ENCODE results near the gene PPP6R2.

PPP6R2 gene

DNA sequence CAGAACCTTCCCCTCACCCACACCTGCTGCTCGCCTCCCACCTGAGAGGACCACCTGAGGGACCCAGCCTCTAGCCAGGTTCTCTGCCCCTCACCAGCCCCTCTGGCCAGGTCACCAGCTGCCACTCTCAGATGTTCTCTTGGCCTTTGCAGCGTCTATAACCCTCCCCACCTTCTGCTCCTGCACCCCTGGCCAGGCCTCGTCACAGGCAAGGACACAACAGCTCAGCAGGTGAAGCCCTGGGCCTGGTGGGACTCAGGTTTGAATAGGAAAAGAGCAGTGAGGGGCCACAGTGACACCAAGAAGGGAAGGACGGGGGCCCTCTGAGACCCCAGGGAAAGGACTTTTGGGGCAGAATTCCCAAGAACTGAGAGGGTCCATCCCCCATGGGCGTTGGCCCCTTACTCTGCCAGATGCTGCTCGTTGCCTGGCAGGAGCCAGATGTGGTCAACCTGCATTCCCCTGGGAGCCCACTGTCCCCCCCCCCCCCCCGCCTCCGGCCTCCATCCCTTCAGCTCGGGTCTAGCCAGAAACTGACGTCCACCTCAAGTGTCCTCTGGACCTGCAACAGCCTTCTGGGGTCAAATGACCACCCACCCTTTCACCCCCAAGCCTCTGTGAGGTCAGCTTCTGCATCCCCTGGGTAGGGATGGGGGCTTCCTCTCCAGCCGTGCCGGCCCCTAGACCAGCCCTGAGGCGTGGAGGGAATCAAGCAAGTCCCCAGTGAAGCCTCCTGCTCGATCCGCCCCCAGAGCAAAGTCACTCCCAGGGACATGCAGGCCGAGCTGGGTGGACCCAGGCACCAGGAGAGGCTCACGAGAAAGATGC is 103.0 kb downstream of the PPP6R2 start:
- ATAC-seq (no peak), DNase-seq (no peak)

DNA sequence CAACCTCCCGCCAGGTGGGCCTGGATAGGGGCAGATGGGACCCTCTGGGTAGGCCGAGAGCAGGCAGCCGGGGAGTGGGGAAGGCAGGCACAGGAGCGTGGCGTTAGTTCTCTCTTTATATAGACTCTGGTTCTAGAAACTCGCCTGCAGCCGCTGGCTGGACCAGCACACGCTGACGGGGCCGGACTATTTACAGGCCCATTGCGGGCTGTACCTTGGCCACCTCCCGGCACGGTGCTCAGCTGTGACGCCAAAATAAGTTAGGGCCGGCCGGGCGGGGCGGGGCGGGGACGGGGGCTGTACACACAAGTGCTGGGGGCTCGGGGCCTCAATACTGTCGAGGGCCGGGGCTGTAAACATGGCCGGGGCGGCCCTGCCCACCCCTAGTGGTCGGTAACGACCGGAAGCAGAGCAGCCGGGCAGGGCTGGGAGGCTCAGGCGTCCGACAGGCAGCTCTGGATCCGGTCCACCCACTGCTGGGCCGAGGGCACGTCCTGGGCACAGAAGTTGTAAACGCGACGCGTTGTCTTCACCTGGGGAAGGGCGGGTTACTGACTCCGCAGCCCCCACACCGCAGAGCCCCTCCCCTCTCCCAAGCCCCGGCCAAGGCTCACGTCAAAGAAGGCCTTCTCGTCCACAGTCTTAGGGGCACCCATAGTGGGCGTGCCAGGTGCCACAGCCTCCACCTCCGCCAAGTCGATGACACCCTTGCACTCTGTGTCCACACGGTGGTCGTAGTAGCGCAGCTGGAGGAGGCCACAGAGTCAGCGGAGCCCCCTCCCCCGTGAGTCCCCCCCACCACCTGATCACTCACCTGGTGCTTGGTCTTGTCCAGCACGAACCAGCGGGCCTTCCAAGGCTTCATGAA is 103.8 kb downstream of the PPP6R2 start:
- DNase-seq (no peak), ATAC-seq (no peak)

DNA sequence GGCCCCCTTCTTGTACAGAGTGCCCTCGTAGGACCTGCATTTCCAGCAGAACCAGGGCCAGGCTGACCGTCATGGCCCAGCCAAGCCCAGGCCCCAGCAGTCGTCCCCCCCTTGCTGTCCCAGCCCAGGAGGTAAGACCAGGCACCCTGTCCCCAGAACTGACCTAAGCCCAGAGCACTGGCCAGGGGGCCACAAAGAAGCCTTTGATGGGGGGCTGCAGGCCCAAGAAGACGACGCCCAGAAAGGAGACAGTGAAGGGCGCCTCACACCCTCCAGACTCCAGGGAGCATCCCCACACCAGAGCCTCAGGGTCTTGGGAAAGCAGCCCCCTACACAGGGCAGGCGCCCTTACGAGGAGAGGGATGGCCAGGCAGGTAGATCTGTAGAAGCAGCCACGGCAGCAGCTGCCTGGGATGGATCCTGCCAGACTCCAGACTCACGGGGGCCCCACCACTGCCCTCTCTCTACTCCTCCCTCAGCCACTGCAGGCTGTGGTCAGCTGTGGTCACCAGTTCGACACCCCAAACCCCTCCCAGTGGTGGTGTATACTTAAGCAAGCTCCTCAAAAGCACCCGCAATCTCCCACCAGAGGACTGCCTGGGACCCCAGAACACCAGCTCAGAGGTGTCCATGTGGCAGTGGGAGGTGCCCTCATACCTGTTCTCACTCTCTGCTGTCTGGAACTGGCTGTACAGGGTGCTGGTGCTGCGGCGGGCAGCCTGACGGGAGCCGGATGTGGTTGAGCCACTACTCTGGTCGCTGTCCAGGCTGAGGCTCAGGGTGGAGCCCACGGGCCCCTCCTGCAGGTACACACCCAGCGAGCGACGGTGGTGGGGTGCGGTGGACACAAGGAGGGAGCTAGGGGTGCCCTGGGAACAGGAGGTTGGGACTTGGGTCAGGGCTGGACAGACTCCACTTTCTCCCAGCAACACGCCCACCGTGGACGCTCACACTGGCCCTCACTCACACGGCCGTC is 104.7 kb downstream of the PPP6R2 start:
- DNase-seq, result no peak
- no peak for ATAC-seq

DNA sequence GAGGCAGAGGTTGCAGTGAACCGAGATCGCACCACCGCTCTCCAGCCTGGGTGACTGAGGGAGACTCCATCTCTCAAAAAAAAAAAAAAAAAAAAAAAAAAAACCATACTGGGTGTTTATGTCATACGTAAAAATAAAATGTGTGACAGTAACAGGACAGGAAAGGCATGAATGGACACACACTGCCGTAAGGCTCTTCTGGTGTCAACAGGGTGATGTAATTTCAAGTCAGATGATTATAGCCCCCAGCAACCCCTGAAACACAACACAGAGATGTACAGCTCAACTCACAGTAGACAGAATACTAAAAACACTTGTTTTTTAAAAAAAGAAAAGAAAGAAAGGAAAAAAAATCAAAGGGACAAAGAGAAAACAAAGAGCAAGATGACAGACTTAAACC is 109.5 kb downstream of the PPP6R2 start:
- ATAC-seq (no peak), DNase-seq (no peak)

DNA sequence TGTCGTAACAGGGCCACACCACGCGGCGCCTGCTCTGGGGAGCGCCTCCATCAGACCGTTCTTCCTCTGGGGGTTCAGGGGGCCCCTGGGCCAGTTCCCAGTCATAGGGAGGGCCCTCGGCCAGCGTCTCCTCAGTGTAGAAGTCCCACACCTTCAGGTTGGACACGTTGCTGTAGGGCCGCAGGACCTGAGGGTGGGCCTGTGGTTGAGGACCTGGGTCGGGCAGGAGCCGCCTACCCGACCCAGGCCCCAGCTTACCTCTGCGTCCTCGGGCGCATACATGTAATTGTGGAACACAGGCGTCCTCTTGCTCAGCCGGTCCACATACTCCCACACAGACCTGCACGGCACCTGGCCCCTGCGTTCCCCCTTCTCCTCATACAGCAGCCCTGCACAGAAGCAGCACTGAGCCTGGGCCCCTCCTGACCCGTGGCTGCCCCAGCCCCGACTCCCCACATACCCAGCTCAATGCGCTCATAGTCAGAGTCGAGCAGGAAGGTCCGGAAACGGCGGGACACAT is 111.5 kb downstream of the PPP6R2 start:
- no peak for ATAC-seq
- no peak for DNase-seq

DNA sequence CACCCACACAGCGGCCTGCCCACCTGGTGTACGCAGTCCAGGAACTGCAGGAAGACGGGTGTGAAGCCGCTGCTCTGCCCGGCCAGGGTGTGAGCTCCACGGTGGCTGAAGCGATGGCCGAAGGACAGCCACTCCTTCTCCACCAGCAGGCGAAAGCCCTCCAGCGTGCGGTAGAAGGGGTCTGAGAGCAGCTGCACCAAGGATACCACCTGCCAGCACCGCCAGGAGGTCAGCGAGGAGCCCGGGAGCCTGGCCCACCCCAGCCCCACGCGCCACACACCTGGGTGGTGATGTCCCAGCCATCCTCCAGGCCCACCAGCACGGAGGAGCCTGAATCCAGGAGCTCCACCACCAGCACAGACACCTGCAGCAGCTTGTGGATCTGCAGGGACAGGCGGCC is 112.1 kb downstream of the PPP6R2 start:
- DNase-seq (no peak), ATAC-seq (no peak)

DNA sequence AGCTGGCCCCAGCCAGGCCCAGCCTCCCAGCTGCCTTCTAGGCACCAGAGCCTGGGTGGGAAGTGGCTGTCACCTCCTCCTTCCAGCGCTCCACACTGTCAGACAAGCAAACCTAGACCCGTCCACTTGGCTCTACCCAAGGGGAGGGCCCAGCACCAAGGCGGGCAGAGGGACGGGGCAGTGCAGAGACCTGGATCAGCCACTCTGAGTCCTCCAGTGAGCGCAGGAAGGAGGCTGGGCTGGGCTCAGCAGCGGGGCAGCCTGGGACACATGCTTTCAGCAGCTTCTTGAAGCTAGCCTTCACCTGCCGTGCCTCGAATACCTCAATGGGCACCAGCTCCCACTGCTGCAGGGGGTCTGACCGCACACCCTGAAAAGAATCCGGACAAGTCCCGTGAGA is 112.9 kb downstream of the PPP6R2 start:
- ATAC-seq, result no peak
- DNase-seq, result no peak

DNA sequence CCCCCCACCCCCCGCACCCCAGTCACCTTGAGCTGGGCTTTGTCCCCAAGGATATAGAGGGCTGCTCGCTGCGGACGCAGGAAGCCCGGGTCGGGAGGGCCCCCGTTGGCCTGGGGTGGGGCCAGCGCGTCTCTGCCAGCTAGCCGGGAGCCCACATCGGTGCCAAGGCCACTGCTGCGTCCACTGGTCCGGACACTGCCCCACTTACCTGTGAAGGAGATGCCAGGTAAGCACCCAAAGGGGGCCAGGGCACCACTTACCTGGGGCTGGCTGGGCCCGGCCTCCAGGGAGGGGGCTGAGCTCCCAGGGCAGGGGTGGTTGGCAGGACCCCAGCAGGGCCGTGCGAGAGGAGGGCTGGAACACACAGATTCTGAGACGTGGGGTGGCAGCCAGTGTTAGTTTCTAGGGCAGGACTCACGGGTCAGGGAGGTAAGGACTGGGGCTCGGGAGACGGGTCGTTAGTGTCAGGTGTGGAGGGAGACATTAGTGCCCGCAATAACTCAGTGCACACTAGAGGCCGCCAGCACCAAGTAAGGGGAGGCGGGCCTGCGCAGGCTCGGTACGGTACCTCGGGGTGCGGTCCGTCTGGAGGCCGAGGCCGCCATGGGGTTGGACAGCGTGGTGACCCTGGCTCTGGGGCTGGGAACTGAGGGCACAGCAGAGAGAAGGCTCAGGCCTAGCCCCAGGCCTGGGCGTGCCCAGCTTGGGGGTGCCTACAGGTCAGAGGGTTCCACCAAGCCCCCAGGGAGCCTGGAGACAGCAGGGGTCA is 113.5 kb downstream of the PPP6R2 start:
- ATAC-seq, result no peak
- DNase-seq, result no peak

DNA sequence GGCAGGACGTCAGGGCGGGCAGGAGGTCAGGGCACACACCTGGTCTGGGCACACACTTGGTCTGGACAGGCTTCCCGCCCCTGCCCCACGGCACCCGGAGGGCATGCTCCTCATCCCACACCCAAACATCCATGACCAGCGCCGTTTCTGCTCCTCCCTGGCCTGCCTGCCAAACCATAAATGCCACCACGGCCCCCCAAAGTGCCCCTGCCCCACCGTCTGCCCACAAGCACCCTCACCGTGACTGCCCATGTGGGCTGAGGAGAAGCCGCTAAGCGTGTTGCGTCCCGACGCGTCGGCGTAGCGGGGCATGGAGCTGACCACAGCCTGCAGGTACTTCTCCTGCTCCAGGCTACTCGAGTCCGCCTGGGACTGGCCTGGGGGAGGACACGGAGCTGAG is 115.9 kb downstream of the PPP6R2 start:
- no peak for DNase-seq
- no peak for ATAC-seq

DNA sequence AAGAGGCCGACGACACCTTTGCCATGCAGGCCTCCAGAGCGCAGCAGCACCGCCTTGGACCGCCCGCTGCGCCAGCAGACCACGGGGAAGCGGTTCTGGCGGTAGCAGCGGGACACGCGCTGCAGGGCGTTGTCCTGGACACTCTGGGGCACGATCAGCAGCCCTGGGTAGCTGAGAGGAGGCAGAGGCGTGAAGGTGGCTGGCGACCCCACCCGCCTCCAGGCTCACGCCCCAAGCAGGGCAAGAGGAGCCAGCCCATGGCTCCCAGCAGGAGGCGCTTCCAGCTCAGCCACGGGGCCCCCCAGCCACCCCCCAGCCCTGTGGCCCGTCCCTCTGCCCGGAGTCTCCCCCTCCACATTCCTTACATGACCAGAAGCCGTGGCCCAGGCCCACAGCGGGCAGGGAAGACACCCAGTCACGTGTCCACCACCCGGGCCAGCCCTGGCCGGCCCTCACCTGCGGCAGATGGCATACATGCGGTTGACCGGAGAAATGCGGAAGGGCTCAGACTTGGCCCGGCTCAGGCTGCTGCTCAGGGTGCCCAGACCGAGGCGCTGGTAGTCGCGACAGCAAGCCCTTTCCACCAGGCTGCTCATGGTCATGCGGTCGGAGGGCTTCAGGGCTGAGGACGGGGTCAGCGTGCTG is 116.5 kb downstream of the PPP6R2 start:
- no peak for ATAC-seq

DNA sequence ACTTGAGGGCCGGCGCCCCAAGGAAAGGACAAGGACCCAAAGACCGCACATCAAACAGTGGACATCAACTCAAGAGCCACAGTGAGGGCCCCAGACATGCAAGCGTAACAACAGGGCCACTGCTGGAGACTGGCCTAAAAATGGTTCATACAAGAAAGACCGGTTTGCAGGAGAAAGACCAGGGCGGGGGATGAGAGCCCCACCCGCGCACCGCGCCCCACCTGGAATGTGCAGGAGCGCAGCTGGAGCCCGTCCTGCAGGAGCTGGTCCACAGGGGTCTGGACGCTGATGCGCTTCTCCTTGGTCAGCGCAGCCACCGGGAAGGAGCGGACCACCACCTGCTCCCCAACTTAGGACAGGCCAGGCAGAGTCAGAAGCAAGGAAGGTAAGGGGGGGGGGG is 117.8 kb downstream of the PPP6R2 start:
- DNase-seq (no peak), ATAC-seq (no peak)

More for the DNA sequence above, 116.5 kb downstream of the PPP6R2 start:
- DNase-seq, result no peak

DNA sequence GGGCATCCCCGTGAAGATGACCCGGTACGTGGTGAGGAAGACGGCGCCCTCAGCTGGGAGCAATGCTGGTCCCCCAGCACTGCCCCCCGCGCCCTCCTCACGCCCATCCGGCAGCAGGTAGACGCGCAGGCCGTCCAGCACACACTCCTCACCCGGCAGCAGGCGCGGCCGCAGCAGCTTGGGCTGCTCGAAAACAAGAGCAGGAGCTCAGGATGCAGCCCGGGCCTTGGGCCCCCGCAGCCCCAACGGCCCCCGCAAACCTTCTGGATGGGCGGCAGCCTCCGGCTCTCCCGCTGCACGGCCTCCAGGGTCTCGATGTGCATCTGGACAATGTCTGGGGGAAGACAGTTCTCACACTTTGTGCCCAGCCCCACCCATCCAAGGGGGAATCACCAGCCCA is 118.4 kb downstream of the PPP6R2 start:
- ATAC-seq, result no peak

DNA sequence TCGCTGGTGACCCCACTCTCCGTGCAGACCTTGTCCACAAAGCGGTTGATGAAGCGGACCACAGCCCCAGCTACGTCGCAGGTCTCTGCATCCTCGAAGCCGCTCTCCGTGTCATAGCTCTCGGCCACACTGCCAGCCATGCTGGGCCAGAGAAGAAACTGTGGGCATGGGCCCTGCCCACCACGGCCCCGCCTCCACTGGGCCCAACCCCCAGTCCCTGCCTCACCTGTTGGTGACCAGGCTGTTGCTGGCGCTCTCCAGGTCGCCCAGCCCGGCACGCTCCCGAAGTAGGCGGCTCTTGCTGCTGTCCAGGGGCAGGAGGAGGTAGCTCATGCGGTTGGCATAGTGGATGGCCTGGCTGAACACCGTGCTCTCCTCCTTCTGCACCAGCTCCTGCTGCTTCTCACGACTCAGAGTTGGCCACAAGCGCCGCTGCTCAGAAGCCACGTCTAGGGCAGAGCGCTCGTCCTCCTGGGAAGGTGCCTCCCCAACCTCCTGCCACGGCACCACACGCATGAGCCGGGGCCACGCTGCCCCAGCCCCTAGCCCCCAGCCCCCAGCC is 118.9 kb downstream of the PPP6R2 start:
- DNase-seq, result no peak
- no peak for ATAC-seq

More for the DNA sequence above, 118.4 kb downstream of the PPP6R2 start:
- no peak for DNase-seq

DNA sequence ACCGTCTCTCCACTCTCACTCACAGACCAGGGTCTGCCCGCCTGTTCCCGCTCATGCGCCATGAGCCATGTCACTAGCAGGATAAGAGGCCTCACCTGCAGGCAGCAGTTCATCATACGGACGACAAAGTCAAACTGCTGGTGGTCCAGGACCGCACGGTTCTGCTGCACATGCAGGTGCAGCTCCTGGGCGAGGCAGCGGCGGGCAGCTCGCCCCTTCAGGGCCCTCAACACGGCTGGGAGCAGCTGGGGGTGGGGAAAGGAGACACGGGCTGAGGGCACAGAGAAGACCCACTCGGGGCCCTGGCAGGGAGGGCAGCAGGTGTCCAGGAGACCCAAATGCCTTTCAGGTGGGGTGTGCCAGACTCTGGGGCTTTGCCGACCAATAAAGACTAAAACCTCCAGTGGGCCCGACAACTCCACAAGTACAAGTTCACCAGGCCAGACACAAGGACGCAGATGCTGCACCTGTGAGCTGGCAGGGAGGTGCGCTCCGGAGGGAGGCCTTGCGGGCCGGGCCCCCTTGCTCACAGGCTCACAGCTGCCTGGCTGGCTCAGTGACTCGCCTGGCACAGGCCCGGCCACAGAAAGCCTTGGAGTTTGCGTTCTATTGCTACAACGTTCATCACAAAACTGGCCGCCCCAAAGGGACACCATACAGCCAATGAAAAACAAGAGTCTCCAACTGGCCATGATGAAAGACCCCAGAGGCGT is 120.2 kb downstream of the PPP6R2 start:
- DNase-seq, result no peak
- no peak for ATAC-seq

DNA sequence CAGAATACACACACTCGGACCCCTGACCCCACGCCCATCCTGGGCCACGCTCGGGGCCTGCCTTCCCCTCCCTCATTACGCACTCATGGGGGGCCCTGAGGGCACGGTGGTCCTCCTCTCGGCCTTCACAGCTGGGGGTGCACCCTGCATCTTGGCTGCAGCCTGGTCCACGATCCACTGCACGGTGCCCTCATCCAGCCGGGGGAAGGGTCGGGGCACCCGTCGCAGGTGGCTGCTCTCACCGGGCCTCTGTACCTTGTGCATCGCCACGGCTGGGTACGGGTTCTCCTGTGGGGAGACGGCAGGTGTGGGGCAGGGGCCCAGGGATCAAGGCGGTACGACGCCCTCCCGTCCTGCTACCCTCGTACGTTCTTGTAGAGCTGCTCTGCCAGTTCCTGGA is 121.3 kb downstream of the PPP6R2 start:
- no peak for ATAC-seq
- DNase-seq, result no peak

DNA sequence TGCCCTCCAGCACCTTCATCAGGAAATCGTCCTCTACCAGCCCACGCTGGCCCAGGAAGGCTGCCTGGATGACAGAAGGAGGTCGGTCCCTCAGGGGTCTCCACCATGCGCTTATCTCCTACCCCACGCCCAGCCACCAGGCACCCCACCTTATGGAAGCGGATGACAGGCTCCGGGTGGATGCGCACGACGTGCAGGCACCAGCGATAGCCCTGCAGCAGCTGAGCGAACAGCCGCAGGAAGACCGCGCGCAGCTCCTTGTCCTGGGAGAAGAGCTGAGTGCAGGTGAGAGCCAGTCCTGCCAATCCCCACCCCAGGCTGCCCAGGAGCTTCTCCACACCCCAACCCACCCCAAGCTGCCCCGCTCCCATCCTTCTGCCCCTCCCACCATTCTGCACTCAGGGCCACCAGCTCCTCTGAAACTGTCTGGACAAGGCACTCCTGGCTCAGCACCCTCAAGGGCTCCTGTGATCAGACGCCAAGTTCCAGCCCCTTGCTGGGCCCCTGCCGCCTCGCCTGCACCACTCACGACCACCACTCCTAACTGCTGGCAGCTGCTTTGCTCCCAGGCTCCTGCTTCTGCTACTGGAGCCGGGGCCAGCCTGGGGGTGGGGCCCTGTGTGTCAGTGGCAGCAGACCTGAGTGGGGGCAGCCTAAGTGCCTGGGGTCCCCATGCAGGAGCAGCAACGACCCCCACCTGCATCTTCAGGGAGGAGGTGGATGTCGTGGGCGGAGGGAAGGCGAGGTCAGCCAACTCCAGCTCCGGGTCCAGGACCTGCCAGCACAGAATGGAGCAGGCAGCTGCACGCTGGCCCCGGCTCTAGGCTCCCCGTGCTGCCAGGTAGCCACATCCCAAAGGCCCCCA is 122.2 kb downstream of the PPP6R2 start:
- ATAC-seq, result no peak
- DNase-seq, result no peak

DNA sequence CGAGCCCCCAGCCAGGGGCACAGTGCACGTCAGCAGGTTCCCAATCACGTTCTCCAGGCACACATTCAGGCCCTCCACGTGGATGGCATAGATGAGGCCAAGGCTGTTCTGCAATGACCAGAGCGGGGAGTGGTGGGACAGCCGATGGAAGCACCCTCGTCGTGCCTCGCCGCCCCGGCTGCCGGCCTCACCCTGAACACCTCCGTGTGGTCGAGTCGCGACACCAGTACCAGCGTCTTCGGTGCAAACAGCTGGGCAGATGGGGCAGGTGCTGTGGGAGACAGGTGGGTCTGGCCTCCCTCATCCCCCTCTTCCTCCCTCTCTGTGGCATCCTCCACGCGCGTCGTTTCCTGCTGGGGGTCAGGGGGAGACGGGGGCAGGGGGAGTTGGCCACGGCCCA is 124.2 kb downstream of the PPP6R2 start:
- ATAC-seq (no peak), DNase-seq (no peak)

DNA sequence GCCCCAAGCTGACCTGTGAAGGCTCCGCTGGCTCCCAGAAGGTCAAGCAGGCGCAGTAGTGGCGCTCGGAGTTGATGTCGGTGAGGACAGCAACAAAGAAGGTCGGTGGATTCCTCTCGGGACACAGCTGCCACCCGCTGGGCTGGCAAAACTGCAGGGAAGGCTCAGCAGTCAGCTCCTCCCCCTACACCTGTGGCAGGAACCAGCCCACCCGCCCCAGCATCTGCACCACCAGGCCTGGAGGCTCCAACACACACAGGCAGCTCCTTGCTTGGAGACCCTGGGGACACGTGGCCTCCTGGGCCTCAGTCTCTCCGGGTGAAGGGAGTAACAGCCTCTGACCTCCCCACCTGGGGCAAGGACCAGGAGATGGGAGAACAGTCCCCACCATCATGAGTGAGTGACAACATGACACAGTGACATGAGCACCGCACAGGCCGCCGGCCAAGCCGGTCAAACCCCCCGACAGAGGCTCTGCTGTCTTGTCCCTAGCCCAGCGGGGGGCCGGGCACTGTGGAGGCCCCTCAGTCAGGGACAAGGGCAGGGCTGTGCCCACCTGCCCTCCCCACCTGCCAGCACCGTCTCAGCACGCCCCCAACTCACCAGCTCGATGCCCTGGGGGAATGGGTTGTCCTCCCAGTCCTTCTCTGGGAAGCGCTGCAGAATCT is 124.8 kb downstream of the PPP6R2 start:
- ATAC-seq (no peak), DNase-seq (no peak)

Measured in stimulated activated naive CD8-positive, alpha-beta T cell treated with anti-CD3 and anti-CD28 coated beads, Interleukin-15, Interleukin-2, amounts not matched to agents 100 U/mL and 50 U/mL, for 24 hours (primary cell).